Peyer's patch (tissue), 4 donors: ENCODE measurements around the gene EVC. TPM values are rescaled to one million over a fixed set of nuclear protein-coding genes. Genes with fewer than 3 reads are reported as not detected.

ENCODE experiments used
- DNase-seq, 3 donors: peaks; one replicate each; pipeline ENCODE4 v3.0.0-alpha.2; 2017 to 2019
- H3K27ac ChIP-seq, 4 donors: fragments of 200-600 bp; sonication (generic); one replicate each; pipeline ENCODE4 v1.5.1; 2016 to 2019
- H3K27me3 ChIP-seq, 2 donors: fragments of 200-600 bp; sonication (generic); one replicate each; pipeline ENCODE4 v1.5.1; 2019
- H3K36me3 ChIP-seq, 3 donors: fragments of 200-600 bp; sonication (generic); one replicate each; pipeline ENCODE4 v1.5.1; 2016 to 2019
- H3K4me1 ChIP-seq, 4 donors: fragments of 200-600 bp; sonication (generic); one replicate each; pipeline ENCODE4 v1.5.1; 2016 to 2019
- H3K4me3 ChIP-seq, 4 donors: fragments of 200-600 bp; sonication (generic); 1 replicate in 3 of 4; 2 replicates in 1 of 4; pipeline ENCODE4 v1.5.1; 2016 to 2019; ENCODE audit warnings: mild to moderate bottlenecking in 1 of 4
- H3K9me3 ChIP-seq, 4 donors: fragments of 200-600 bp; sonication (generic); one replicate each; pipeline ENCODE4 v1.5.1; 2016 to 2019; ENCODE audit warnings: mild to moderate bottlenecking in 1 of 4
- CTCF ChIP-seq, 6 experiments: fragments of 450-650 bp in 4 of 6; fragments of 200-600 bp in 2 of 6; sonication (generic) in 1 of 6; IDR thresholded peaks; one replicate each; pipeline ENCODE4 v1.5.1; 2017 to 2019; ENCODE audit warnings: antibody characterized with exemption in 6 of 6, mild to moderate bottlenecking in 3 of 6, moderate library complexity in 1 of 6
- POLR2A ChIP-seq, 2 donors: fragments of 450-650 bp; IDR thresholded peaks; one replicate each; pipeline ENCODE4 v1.5.1; 2017; ENCODE audit warnings: antibody characterized with exemption in 2 of 2, mild to moderate bottlenecking in 2 of 2, moderate library complexity in 2 of 2
- total RNA-seq, 4 donors: library from RNA; depleted of rRNA; stranded (reverse); fragments of >200 nt; gene quantifications; one replicate each; pipeline ENCODE4 v1.1.0, GENCODE V29; 2016

Gene EVC
- total RNA-seq, 4 donors from 2014 or later, result 1.6 to 40.4 (median 4.4) TPM

GRCh38 chr4:5785806-5786680 is 75.0 kb downstream of the EVC start:
- Histone ChIP-seq H3K4me3 (no peak overlapping the region), H3K27me3 (no peaks in the 10 kb centered on the region), H3K36me3 (peaks cover 0 to 5% (median 0%) of the 10 kb centered on the region in 3 donors), H3K27ac (no peak overlapping the region), H3K4me1 (no peaks in the 10 kb centered on the region), H3K9me3 (no peaks in the 10 kb centered on the region)
- no peak for DNase-seq
- TF ChIP-seq CTCF (IDR thresholded peaks at IDR 0.05) (no peak), POLR2A (IDR thresholded peaks at IDR 0.05) (no peak)

DNA sequence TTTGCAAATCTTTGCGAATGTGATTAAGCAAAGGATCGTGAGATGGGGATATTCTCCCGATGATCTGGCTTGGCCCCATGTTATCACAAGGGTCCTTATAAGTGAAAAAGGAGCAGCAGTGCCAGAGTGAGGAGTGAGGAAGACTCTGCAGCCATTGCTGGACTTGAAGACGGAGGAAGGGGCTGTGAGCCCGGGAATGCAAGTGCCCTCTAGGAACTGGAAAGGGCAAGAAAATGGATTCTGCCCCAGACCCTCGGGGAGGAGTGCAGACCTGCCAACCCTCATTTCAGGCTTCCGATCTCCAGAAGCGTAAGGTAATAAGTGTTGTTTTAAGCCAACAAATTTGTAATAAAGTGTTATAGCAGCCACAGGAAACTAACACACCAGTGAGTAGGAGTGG is 76.3 kb downstream of the EVC start:
- Histone ChIP-seq H3K4me3 (no peak overlapping the region), H3K36me3 (peaks cover 0 to 5% (median 0%) of the 10 kb centered on the region in 3 donors), H3K27ac (no peak overlapping the region), H3K9me3 (no peaks in the 10 kb centered on the region), H3K27me3 (no peaks in the 10 kb centered on the region), H3K4me1 (no peaks in the 10 kb centered on the region)
- no peak for TF ChIP-seq CTCF (IDR thresholded peaks at IDR 0.05)
- TF ChIP-seq POLR2A (IDR thresholded peaks at IDR 0.05), result no peak
- no peak for DNase-seq

DNA sequence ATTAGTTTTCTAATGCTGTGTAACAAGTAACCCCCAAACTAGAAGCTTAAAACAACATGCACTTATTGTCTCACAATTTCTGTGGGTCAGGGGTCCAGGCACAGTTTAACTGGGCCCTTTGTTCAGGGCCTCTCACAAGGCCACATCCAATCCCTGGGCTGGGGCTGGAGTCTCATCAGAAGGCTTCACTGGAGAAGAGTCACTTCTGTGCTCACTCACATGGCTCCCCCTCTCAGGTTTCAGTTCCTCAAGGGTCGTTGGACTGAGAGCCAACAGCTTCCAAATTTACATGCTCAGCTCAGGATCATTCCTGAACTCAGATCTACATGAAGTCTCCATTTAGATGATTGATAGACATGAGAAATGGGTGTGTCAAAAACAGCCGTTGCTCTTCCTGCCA is 77.1 kb downstream of the EVC start:
- Histone ChIP-seq H3K36me3 (peaks cover 0 to 5% (median 0%) of the 10 kb centered on the region in 3 donors), H3K4me3 (no peak overlapping the region)
- TF ChIP-seq POLR2A (IDR thresholded peaks at IDR 0.05) (no peak), CTCF (IDR thresholded peaks at IDR 0.05) (no peak)

DNA sequence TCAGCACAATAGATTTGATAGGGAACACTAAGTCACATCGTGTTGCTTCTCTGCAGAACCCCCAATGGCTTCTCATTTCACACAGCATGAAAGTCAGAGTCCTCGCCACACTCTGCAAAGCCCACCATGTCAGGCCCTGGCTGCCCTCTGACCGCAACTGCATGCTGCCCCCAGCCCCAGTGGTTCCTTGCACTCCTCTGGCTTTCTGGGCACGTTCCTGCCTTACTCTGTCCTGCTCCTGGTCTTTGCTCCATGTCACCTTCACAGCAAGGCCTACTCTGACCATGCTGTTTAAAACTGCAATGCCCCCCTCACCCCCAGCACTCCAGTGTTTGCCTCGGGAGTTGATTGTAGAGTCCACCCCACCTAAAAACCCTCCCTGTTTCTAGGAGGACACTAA is 78.1 kb downstream of the EVC start:
- no peaks in the 10 kb centered on the region for H3K27me3 ChIP-seq
- no peaks in the 10 kb centered on the region for H3K9me3 ChIP-seq
- TF ChIP-seq CTCF (IDR thresholded peaks at IDR 0.05) (no peak), POLR2A (IDR thresholded peaks at IDR 0.05) (no peak)
- no peak for DNase-seq
- no peak overlapping the region for H3K27ac ChIP-seq
- no peaks in the 10 kb centered on the region for H3K4me1 ChIP-seq
- H3K36me3 ChIP-seq, result peaks cover 0 to 5% (median 0%) of the 10 kb centered on the region in 3 donors
- no peak overlapping the region for H3K4me3 ChIP-seq

More for the DNA sequence above, 77.1 kb downstream of the EVC start:
- DNase-seq, result no peak
- Histone ChIP-seq H3K4me1 (no peaks in the 10 kb centered on the region), H3K9me3 (no peaks in the 10 kb centered on the region), H3K27ac (no peak overlapping the region), H3K27me3 (no peaks in the 10 kb centered on the region)

GRCh38 chr4:5790546-5790857 is 79.5 kb downstream of the EVC start:
- DNase-seq, result no peak
- Histone ChIP-seq H3K36me3 (peaks cover 0 to 5% (median 0%) of the 10 kb centered on the region in 3 donors), H3K27me3 (no peaks in the 10 kb centered on the region), H3K27ac (no peak overlapping the region), H3K4me1 (no peaks in the 10 kb centered on the region), H3K4me3 (no peak overlapping the region), H3K9me3 (no peaks in the 10 kb centered on the region)
- TF ChIP-seq POLR2A (IDR thresholded peaks at IDR 0.05) (no peak), CTCF (IDR thresholded peaks at IDR 0.05) (no peak)
